ES-I3 (cell line): ENCODE measurements around the gene EHBP1.

Source experiments
- H3K36me3 ChIP-seq: 2 replicates; pipeline ENCODE4 v1.6.1; 2013; ENCODE audit warnings: mild to moderate bottlenecking, low read length, control low read depth, moderate library complexity; ENCODE audit not compliant: insufficient read depth
- H3K4me1 ChIP-seq: 2 replicates; pipeline ENCODE4 v1.6.1; 2013; ENCODE audit warnings: mild to moderate bottlenecking, control low read depth, low read length; ENCODE audit not compliant: insufficient read depth
- H3K9ac ChIP-seq: 2 replicates; pipeline ENCODE4 v1.6.1; 2013; ENCODE audit warnings: low read depth, mild to moderate bottlenecking, low read length, moderate library complexity
- H3K9me3 ChIP-seq: 2 replicates; pipeline ENCODE4 v1.6.1; 2013; ENCODE audit warnings: mild to moderate bottlenecking, low read length, moderate library complexity; ENCODE audit not compliant: control insufficient read depth, insufficient read depth

Gene EHBP1

DNA sequence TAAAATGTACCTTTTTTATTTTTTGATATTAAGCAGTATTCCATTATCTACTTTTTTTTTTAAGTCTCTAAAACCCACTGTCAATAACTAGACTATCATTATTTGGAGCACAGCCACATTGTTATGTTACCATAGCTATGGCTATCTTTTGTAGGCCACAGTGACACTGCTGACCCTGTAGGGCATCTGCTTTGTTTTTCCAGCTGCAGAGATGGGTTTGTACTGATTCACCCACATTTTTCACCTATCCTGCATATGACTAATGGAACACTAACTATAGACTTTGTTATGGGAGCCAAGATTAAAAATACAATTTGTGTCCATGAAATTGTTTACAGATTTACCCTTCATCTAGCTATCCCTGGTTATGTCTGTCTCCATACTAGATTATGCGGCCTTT lies 323.5 kb downstream of the EHBP1 start:
- Histone ChIP-seq H3K9ac (no peak overlapping the region), H3K9me3 (no peaks in the 10 kb centered on the region), H3K4me1 (no peaks in the 10 kb centered on the region), H3K36me3 (no peaks in the 10 kb centered on the region)

DNA sequence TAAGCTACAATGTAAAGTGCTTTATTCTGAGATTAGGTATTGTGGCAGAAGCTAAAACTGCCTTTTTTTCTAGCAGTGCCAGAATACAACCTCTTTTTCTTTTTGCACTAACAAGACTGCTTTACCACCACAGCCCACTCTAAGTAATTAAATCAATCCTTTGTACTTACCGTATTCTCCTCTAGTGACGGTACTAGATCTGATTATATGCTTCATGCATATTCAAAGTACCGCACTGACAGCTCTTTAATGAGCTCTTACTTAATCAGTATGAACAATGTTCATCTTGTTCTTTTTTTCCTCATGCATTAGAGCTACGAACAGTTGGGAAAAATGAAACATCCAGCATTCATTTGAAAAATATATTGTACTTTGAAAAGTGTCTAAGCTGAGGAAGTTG lies 329.0 kb downstream of the EHBP1 start:
- peaks cover 12% of the 10 kb centered on the region for H3K4me1 ChIP-seq
- H3K36me3 ChIP-seq = no peaks in the 10 kb centered on the region
- H3K9ac ChIP-seq = no peak overlapping the region
- no peaks in the 10 kb centered on the region for H3K9me3 ChIP-seq

- peaks cover 12% of the 10 kb centered on the region for H3K4me1 ChIP-seq
- no peaks in the 10 kb centered on the region for H3K9me3 ChIP-seq
- no peaks in the 10 kb centered on the region for H3K36me3 ChIP-seq
- no peak overlapping the region for H3K9ac ChIP-seq
These were observed 329.7 kb downstream of the EHBP1 start for GRCh38 chr2:63035169-63035568.

DNA sequence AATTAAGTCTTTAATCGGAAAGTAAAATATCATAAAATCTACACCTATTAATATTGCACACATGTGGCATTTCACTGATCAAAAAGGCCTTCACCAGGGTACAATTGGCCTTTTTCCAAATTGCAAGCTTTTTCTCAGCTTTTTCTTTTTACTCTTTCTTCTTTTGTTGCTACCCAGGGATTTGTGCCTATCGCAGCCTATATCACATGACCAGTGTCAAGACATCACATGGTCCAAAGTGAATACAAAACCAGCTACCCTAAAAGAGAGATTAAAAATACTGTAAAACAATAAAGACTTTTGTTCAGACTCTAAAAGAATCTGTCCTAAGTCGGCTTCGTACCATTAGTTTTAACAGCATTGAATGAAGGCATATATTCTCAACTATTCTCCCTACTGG lies 330.1 kb downstream of the EHBP1 start:
- Histone ChIP-seq H3K36me3 (no peaks in the 10 kb centered on the region), H3K4me1 (peaks cover 16% of the 10 kb centered on the region), H3K9ac (no peak overlapping the region), H3K9me3 (no peaks in the 10 kb centered on the region)

DNA sequence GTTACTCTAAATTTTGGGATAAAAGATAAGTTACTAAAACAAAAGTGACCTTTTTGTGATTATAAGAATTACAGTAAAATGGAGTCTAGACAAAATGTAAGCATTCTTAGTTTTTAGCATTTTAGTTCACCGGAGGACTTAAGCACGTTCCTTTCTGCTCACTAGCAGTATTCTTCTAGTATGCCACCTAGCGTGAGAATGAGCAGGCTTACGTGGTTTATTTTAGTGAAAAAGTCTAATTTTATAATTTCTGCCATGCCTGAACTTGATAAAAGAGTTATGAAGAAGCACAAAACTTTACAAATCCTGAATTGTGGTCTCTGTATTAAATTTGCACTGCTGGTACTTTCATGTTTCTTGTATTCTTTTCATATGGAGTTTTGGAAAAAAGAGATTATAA lies 332.5 kb downstream of the EHBP1 start:
- Histone ChIP-seq H3K9me3 (no peaks in the 10 kb centered on the region), H3K36me3 (no peaks in the 10 kb centered on the region), H3K4me1 (peaks cover 27% of the 10 kb centered on the region), H3K9ac (no peak overlapping the region)

GRCh38 chr2:63040586-63040985 lies 335.1 kb downstream of the EHBP1 start:
- no peaks in the 10 kb centered on the region for H3K9me3 ChIP-seq
- no peak overlapping the region for H3K9ac ChIP-seq
- H3K36me3 ChIP-seq = no peaks in the 10 kb centered on the region
- H3K4me1 ChIP-seq = peaks cover 24% of the 10 kb centered on the region

- no peaks in the 10 kb centered on the region for H3K9me3 ChIP-seq
- H3K9ac ChIP-seq = no peak overlapping the region
- H3K36me3 ChIP-seq = no peaks in the 10 kb centered on the region
- peaks cover 28% of the 10 kb centered on the region for H3K4me1 ChIP-seq
These were observed 336.1 kb downstream of the EHBP1 start for GRCh38 chr2:63041592-63041991.

GRCh38 chr2:63044362-63045327 lies 339.1 kb downstream of the EHBP1 start:
- peak overlapping the region; percentile 39; the same call in 1 of the 2 replicates for H3K9ac ChIP-seq
- H3K36me3 ChIP-seq = no peaks in the 10 kb centered on the region
- no peaks in the 10 kb centered on the region for H3K9me3 ChIP-seq
- peaks cover 32% of the 10 kb centered on the region for H3K4me1 ChIP-seq

DNA sequence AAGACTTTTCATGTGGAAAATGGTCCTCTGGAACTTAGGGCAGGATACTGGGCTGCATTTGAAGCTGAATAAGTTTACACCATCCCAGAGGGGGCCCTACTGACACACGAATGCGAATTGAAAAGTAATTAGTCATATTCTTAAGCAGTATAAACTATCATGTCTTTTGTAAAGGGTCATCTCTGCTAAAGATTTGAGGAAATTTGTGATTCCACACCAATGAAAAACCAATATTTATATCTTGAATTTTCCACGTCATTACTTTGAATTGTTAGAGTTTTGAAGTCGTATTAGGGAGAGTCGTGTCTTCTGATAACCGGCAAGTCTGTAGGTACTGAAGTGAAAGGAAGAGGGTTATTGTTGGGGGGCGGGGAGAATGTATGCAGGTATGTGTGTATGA lies 341.0 kb downstream of the EHBP1 start:
- Histone ChIP-seq H3K9me3 (no peaks in the 10 kb centered on the region), H3K9ac (peak overlapping the region; percentile 61; the same call in 1 of the 2 replicates), H3K4me1 (peaks cover 21% of the 10 kb centered on the region), H3K36me3 (no peaks in the 10 kb centered on the region)

- no peaks in the 10 kb centered on the region for H3K36me3 ChIP-seq
- peaks cover 17% of the 10 kb centered on the region for H3K4me1 ChIP-seq
These were observed 341.4 kb downstream of the EHBP1 start for GRCh38 chr2:63046961-63047320.

GRCh38 chr2:63047321-63048279 lies 342.1 kb downstream of the EHBP1 start:
- H3K4me1 ChIP-seq = peaks cover 19% of the 10 kb centered on the region

More at GRCh38 chr2:63046961-63047320, 341.4 kb downstream of the EHBP1 start:
- Histone ChIP-seq H3K9me3 (no peaks in the 10 kb centered on the region), H3K9ac (peak overlapping the region; percentile 61; the same call in 1 of the 2 replicates)

DNA sequence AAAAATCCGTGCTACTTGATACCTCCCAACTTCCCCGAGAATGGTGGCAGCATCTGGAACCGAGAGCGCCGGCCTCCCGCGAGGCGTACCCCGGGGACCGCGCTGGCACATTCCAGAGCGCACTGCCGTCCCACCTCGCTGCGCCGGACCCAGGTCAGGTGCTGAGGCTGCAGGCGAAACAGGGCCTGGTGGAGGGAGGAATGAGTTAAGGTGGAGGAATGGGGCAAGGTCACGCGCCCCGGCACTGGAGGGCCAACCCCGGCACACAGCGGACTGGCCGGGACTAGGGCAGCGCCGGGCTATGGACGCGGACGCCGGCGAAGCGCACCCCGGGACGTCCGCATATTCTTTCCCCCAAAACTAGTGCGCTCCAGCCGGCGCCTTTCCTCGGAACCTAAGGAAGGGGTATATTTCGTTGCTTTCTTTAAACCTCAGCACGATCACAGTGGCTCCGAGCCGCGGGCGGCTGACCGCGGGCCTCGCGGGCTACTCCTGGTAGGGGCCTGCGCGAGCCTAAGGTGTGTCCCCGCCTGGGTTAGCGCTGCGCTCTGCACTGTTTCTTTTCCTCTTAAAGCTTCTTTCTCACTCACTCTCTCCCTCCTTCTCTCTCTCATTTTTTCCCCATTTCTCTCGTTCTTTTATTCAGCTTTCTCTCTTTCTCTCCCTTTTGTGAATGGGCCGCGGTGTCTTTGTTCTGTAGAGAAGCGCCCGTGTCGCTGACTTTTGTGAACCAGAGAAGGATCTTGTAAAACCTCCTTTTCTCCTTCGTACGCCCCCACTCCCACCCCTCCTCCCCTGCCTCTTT lies 343.1 kb downstream of the EHBP1 start:
- H3K9me3 ChIP-seq = no peaks in the 10 kb centered on the region
- H3K4me1 ChIP-seq = peaks cover 21% of the 10 kb centered on the region
- peak overlapping the region; percentile 61 for H3K9ac ChIP-seq
- H3K36me3 ChIP-seq = no peaks in the 10 kb centered on the region

More at GRCh38 chr2:63047321-63048279, 342.1 kb downstream of the EHBP1 start:
- Histone ChIP-seq H3K9me3 (no peaks in the 10 kb centered on the region), H3K36me3 (no peaks in the 10 kb centered on the region), H3K9ac (peak overlapping the region; percentile 61; the same call in 1 of the 2 replicates)

- Histone ChIP-seq H3K36me3 (no peaks in the 10 kb centered on the region), H3K9ac (peak overlapping the region; percentile 61), H3K4me1 (peaks cover 21% of the 10 kb centered on the region), H3K9me3 (no peaks in the 10 kb centered on the region)
These were observed 343.9 kb downstream of the EHBP1 start for GRCh38 chr2:63049211-63049969.
